SK-N-SH treated with all-trans-retinoic acid at 6 μM for 48 hours (cell line): ENCODE measurements around the gene GLT8D1.

Experiments used
- ATAC-seq: fragments of 200-7000 bp; cut with Tn5 transposase; 3 replicates; pipeline ENCODE4 v1.9.1; 2020; ENCODE audit warnings: mild to moderate bottlenecking, moderate library complexity
- ARNTL ChIP-seq: fragments of 450-650 bp; formaldehyde crosslinking; IDR thresholded peaks from 2 replicates; pipeline ENCODE4 v1.5.0; 2020; ENCODE audit warnings: low read depth, mild to moderate bottlenecking, moderate library complexity, borderline replicate concordance
- CREB5 ChIP-seq: fragments of 250-450 bp; sonication (Bioruptor Pico); IDR thresholded peaks from 2 replicates; pipeline ENCODE4 v1.5.1; 2020; ENCODE audit warnings: low read depth, mild to moderate bottlenecking, moderate library complexity
- CSDC2 ChIP-seq: fragments of 250-450 bp; sonication (Bioruptor Pico); IDR thresholded peaks from 2 replicates; pipeline ENCODE4 v1.5.0; 2020; ENCODE audit warnings: mild to moderate bottlenecking, moderate library complexity
- CSRNP3 ChIP-seq: fragments of 250-450 bp; sonication (Bioruptor Pico); IDR thresholded peaks from 2 replicates; pipeline ENCODE4 v1.5.1; 2021; ENCODE audit warnings: mild to moderate bottlenecking, moderate library complexity
- ESRRG ChIP-seq: fragments of 250-450 bp; sonication (Bioruptor Pico); IDR thresholded peaks from 2 replicates; pipeline ENCODE4 v1.6.1; 2021; ENCODE audit warnings: mild to moderate bottlenecking
- ISL1 ChIP-seq: fragments of 250-450 bp; sonication (Bioruptor Pico); IDR thresholded peaks from 2 replicates; pipeline ENCODE4 v2.1.2; 2022; ENCODE audit warnings: mild to moderate bottlenecking, moderate library complexity
- PATZ1 ChIP-seq: fragments of 250-450 bp; sonication (Bioruptor Pico); IDR thresholded peaks from 2 replicates; pipeline ENCODE4 v1.8.0; 2020; ENCODE audit warnings: mild to moderate bottlenecking, moderate library complexity, borderline replicate concordance
- POU6F1 ChIP-seq: fragments of 250-450 bp; sonication (Bioruptor Pico); IDR thresholded peaks from 2 replicates; pipeline ENCODE4 v1.8.0; 2021; ENCODE audit warnings: low read depth, mild to moderate bottlenecking, moderate library complexity, borderline replicate concordance
- PPARA ChIP-seq: fragments of 250-450 bp; sonication (Bioruptor Pico); IDR thresholded peaks from 2 replicates; pipeline ENCODE4 v1.5.0; 2020; ENCODE audit warnings: mild to moderate bottlenecking, borderline replicate concordance
- RARB ChIP-seq: fragments of 250-450 bp; sonication (Bioruptor Pico); IDR thresholded peaks from 2 replicates; pipeline ENCODE4 v1.8.0; 2021; ENCODE audit warnings: mild to moderate bottlenecking, moderate library complexity
- SNAI2 ChIP-seq: fragments of 250-450 bp; sonication (Bioruptor Pico); IDR thresholded peaks from 2 replicates; pipeline ENCODE4 v1.5.0; 2020; ENCODE audit warnings: mild to moderate bottlenecking, moderate library complexity
- TOX ChIP-seq: fragments of 250-450 bp; sonication (Bioruptor Pico); IDR thresholded peaks from 2 replicates; pipeline ENCODE4 v1.8.0; 2021; ENCODE audit warnings: mild to moderate bottlenecking, moderate library complexity, borderline replicate concordance
- TSHZ2 ChIP-seq: fragments of 250-450 bp; sonication (Bioruptor Pico); IDR thresholded peaks from 2 replicates; pipeline ENCODE4 v1.5.0; 2020; ENCODE audit warnings: mild to moderate bottlenecking, moderate library complexity
- ZC3H10 ChIP-seq: fragments of 250-450 bp; sonication (Bioruptor Pico); IDR thresholded peaks from 2 replicates; pipeline ENCODE4 v1.5.1; 2021; ENCODE audit warnings: mild to moderate bottlenecking, moderate library complexity
- ZFP3 ChIP-seq: fragments of 250-450 bp; sonication (Bioruptor Pico); IDR thresholded peaks from 2 replicates; pipeline ENCODE4 v1.5.0; 2020; ENCODE audit warnings: mild to moderate bottlenecking, moderate library complexity
- ZFP30 ChIP-seq: fragments of 450-650 bp; formaldehyde crosslinking; IDR thresholded peaks from 2 replicates; pipeline ENCODE4 v1.5.0; 2022; ENCODE audit warnings: mild to moderate bottlenecking, moderate library complexity
- ZNF565 ChIP-seq: fragments of 450-650 bp; formaldehyde crosslinking; conservative IDR thresholded peaks from 2 replicates; pipeline ENCODE4 v1.5.0; 2020; ENCODE audit warnings: low read depth, mild to moderate bottlenecking, moderate library complexity
- ZNF8 ChIP-seq: fragments of 450-650 bp; formaldehyde crosslinking; IDR thresholded peaks from 2 replicates; pipeline ENCODE4 v1.5.0; 2020; ENCODE audit warnings: mild to moderate bottlenecking, moderate library complexity

Gene GLT8D1

GRCh38 chr3:52695798-52696671 is 9.6 kb downstream of the GLT8D1 start:
- TF ChIP-seq ZNF565 = no peak
- TF ChIP-seq SNAI2 (CRISPR knock-in tag) = no peak
- no peak for TF ChIP-seq ZFP30
- TF ChIP-seq ARNTL (CRISPR knock-in tag) = no peak
- no peak for TF ChIP-seq ISL1 (CRISPR knock-in tag)
- TF ChIP-seq TOX = no peak
- no peak for TF ChIP-seq RARB (CRISPR knock-in tag)
- no peak for TF ChIP-seq POU6F1 (CRISPR knock-in tag)
- ATAC-seq = no peak

GRCh38 chr3:52694528-52695189 is 10.9 kb downstream of the GLT8D1 start:
- ATAC-seq = no peak
- no peak for TF ChIP-seq ARNTL (CRISPR knock-in tag)
- TF ChIP-seq ISL1 (CRISPR knock-in tag) = no peak
- no peak for TF ChIP-seq PATZ1 (CRISPR knock-in tag)
- no peak for TF ChIP-seq ZNF565
- no peak for TF ChIP-seq ESRRG
- TF ChIP-seq CREB5 = no peak
- TF ChIP-seq CSDC2 (CRISPR knock-in tag) = no peak

GRCh38 chr3:52693071-52693470 is 12.5 kb downstream of the GLT8D1 start:
- TF ChIP-seq ZC3H10 (CRISPR knock-in tag) (no peak), RARB (CRISPR knock-in tag) (no peak), ZNF8 (CRISPR knock-in tag) (no peak)
- no peak; the same call in 2 of the 3 replicates for ATAC-seq

GRCh38 chr3:52690560-52690959 is 15.0 kb downstream of the GLT8D1 start:
- TF ChIP-seq CSRNP3 (CRISPR knock-in tag) = no peak
- TF ChIP-seq TSHZ2 (CRISPR knock-in tag) = no peak
- TF ChIP-seq CSDC2 (CRISPR knock-in tag) = no peak
- TF ChIP-seq ZFP3 (CRISPR knock-in tag) = no peak
- no peak for TF ChIP-seq PPARA (CRISPR knock-in tag)
- no peak for TF ChIP-seq RARB (CRISPR knock-in tag)
- no peak for TF ChIP-seq CREB5
- TF ChIP-seq ESRRG = no peak
- no peak for TF ChIP-seq POU6F1 (CRISPR knock-in tag)
- ATAC-seq = no peak
